ENCODE results near the gene TMEM72. TPM values are rescaled to one million over a fixed set of nuclear protein-coding genes. Genes with fewer than 3 reads are reported as not detected.

Gene TMEM72
- total RNA-seq, 2 donors from 2014 or later = 1.6 TPM; not detected in 1

- no peak overlapping the region for H3K4me3 ChIP-seq
- intact Hi-C loops (cut with DNase I) = loop anchor here (2.0 kb wide), 1 partner anchor 43 kb away; no protein-coding TSS in a partner anchor
- no peak overlapping the region for H3K27ac ChIP-seq
- H3K4me1 ChIP-seq (replicated peaks) = no peaks in the 10 kb centered on the region
- TF ChIP-seq, protein P1, sequence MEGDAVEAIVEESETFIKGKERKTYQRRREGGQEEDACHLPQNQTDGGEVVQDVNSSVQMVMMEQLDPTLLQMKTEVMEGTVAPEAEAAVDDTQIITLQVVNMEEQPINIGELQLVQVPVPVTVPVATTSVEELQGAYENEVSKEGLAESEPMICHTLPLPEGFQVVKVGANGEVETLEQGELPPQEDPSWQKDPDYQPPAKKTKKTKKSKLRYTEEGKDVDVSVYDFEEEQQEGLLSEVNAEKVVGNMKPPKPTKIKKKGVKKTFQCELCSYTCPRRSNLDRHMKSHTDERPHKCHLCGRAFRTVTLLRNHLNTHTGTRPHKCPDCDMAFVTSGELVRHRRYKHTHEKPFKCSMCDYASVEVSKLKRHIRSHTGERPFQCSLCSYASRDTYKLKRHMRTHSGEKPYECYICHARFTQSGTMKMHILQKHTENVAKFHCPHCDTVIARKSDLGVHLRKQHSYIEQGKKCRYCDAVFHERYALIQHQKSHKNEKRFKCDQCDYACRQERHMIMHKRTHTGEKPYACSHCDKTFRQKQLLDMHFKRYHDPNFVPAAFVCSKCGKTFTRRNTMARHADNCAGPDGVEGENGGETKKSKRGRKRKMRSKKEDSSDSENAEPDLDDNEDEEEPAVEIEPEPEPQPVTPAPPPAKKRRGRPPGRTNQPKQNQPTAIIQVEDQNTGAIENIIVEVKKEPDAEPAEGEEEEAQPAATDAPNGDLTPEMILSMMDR (IDR thresholded peaks at IDR 0.05) = no peak
- H3K9me3 ChIP-seq = no peaks in the 10 kb centered on the region
- H3K27me3 ChIP-seq (replicated peaks; ENCODE audit: insufficient read depth) = no peaks in the 10 kb centered on the region
- no peaks in the 10 kb centered on the region for H3K36me3 ChIP-seq
- 90% methylated on average over 9 of the region's 10 CpGs for WGBS
- DNase-seq (ENCODE audit: low spot score) = no peak
These were observed 20.7 kb downstream of the TMEM72 start for GRCh38 chr10:44931621-44932516.

- intact Hi-C loops (cut with DNase I) = loop anchor here (2.0 kb wide), 1 partner anchor 42 kb away; no protein-coding TSS in a partner anchor
- Histone ChIP-seq H3K4me1 (replicated peaks) (no peaks in the 10 kb centered on the region), H3K4me3 (no peak overlapping the region), H3K36me3 (no peaks in the 10 kb centered on the region), H3K27me3 (replicated peaks; ENCODE audit: insufficient read depth) (no peaks in the 10 kb centered on the region), H3K27ac (no peak overlapping the region), H3K9me3 (no peaks in the 10 kb centered on the region)
- peak; percentile 80 for DNase-seq (ENCODE audit: low spot score)
- TF ChIP-seq, protein P1 (IDR thresholded peaks at IDR 0.05) = peak; percentile 88 to 96 (median 94)
- peak; percentile 61 for TF ChIP-seq POLR2AphosphoS5 (IDR thresholded peaks at IDR 0.05)
- no peak for TF ChIP-seq POLR2A (IDR thresholded peaks at IDR 0.05)
- WGBS = 53% methylated on average over 10 of the region's 10 CpGs
These were observed 21.6 kb downstream of the TMEM72 start for GRCh38 chr10:44932517-44933450.

- Histone ChIP-seq H3K4me3 (no peak overlapping the region), H3K4me1 (replicated peaks) (no peaks in the 10 kb centered on the region), H3K27ac (no peak overlapping the region), H3K9me3 (no peaks in the 10 kb centered on the region), H3K27me3 (replicated peaks; ENCODE audit: insufficient read depth) (no peaks in the 10 kb centered on the region), H3K36me3 (no peaks in the 10 kb centered on the region)
- DNase-seq (ENCODE audit: low spot score) = no peak
- intact Hi-C loops (cut with DNase I) = loop anchor here (2.0 kb wide), 1 partner anchor 41 kb away; no protein-coding TSS in a partner anchor
- 74% methylated on average over 6 of the region's 9 CpGs for WGBS
- TF ChIP-seq POLR2AphosphoS5 (IDR thresholded peaks at IDR 0.05) (no peak), POLR2A (IDR thresholded peaks at IDR 0.05) (no peak)
- TF ChIP-seq, protein P1 (IDR thresholded peaks at IDR 0.05) = no peak
These were observed 22.5 kb downstream of the TMEM72 start for GRCh38 chr10:44933451-44934321.

GRCh38 chr10:44934416-44935200, 23.5 kb downstream of the TMEM72 start:
- no peaks in the 10 kb centered on the region for H3K36me3 ChIP-seq
- H3K27me3 ChIP-seq (replicated peaks; ENCODE audit: insufficient read depth) = no peaks in the 10 kb centered on the region
- no peaks in the 10 kb centered on the region for H3K4me1 ChIP-seq (replicated peaks)
- 86% methylated on average over 18 of the region's 18 CpGs for WGBS
- H3K4me3 ChIP-seq = no peak overlapping the region
- H3K9me3 ChIP-seq = no peaks in the 10 kb centered on the region
- TF ChIP-seq, protein P1 (IDR thresholded peaks at IDR 0.05) = no peak
- TF ChIP-seq POLR2A (IDR thresholded peaks at IDR 0.05) = no peak
- TF ChIP-seq POLR2AphosphoS5 (IDR thresholded peaks at IDR 0.05) = no peak
- H3K27ac ChIP-seq = no peak overlapping the region
- no peak for DNase-seq (ENCODE audit: low spot score)
- intact Hi-C loops (cut with DNase I) = no loop called here
